Stimulated activated CD4-positive, alpha-beta T cell treated with anti-CD3 and anti-CD28 coated beads, Interleukin-4, amount 100 ng/mL, for 4 hours (primary cell): Measurements from ENCODE around the gene GLRX.
"Not testable (repeated sequence)": the region's sequence is repeated elsewhere in the genome, so short reads cannot be mapped to it uniquely, and the experiment has no call there.

Experiments used
- DNase-seq, 2 experiments: peaks; one replicate each; pipeline ENCODE4 v3.0.0-alpha.2; 2020

The GLRX gene

DNA sequence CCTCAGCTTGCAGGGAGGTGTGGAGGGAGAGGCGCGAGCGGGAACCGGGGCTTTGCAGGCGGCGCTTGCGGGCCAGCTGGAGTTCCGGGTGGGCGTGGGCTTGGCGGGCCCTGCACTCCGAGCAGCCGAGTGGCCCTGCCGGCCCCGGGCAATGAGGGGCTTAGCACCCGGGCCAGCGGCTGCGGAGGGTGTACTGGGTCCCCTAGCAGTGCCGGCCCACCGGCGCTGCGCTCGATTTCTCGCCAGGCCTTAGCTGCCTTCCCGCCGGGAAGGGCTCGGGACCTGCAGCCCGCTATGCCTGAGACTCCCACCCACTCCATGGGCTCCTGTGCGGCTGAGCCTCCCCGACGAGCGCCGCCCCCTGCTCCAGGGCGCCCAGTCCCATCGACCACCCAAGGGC is 28.6 kb upstream of the GLRX start:
- DNase-seq: not testable (repeated sequence)

- DNase-seq: no peak
Observed at GRCh38 chr5:95850391-95850894, 27.9 kb upstream of the GLRX start.

DNA sequence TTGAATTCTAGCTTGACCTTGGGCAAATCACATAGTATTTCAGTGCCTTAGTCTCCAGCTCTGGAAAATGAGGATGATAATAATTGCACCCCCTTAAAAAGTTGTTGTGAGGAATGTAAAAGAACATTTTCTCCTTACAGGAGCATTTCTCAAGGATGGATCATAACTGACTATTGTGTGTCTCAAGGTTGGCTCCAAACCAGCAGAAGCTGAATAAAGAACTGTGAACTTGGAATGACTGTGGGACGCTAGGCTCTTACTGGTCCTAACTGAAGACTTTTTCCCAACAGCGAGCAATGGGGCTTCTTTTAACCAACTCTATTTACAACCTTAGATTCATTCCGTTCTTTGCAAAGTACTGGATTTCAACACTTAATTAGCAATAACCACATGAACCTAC is 26.2 kb upstream of the GLRX start:
- DNase-seq: no peak

DNA sequence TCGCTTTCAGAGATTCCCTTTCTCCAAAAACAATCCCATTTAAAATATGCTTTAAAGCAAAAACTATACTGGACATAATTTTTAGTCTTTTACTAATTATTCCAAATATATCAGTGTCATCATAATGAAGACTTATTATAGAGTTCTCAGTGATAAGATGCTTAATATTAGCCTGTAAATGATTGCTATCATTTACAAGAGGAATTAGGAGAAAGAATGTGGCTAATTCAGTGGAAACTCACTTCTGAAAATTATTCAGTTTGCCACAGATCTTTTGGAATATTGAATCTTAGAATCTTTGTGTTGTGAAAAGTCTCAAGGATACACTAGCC is 24.7 kb upstream of the GLRX start:
- DNase-seq: no peak

DNA sequence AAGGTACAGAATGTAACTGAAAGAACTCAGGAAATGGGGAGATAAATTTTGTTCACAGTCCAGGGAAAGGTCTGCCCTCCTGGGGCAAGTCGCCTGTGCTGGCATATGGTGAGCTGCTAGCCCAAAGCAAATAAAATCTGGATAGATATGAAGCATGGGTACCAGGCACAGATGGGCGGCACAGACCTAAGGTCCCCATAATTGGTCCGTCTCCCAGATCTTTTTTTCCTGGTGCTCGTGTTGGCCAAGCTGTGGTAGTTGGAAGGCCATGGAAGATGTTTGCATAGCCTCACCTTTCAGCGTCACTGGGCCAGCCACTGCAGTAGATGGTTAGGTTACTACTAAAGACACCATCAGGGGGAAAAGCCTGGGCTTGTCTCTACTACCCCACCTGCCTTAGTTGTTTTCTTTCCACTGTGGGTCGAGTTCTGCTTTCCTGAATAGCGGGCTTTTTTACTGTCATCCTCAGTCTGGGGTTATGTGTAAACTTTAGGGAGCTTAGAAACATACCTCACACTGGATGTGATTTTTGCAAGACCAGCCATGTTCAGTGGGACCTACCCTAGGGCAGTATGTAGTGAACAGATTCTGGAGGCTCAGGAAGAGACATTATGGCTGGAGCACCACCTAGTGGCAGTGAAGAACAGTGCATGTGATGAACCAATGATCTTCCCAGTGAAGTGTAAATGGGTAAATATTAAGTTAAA is 24.2 kb upstream of the GLRX start:
- DNase-seq: peak; percentile 54 to 62

DNA sequence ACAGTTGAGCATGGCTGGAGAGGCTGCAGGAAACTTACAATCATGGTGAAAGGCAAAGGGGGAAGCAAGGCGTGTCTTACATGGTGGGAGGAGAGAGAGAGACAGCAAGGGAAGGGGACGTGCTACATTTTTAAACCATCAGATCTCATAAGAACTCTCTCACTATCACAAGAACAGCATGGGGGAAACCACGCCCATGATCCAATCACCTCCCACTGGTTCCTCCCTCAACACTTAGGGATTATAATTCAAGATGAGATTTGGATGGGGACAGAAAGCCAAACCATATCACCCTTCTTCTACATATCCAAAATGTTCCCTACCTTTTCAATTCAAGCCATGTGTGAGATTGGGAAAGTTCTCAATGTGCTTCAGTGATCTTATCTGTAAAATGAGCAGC is 22.9 kb upstream of the GLRX start:
- no peak for DNase-seq

- no peak for DNase-seq
Observed at GRCh38 chr5:95843733-95844223, 21.3 kb upstream of the GLRX start.

DNA sequence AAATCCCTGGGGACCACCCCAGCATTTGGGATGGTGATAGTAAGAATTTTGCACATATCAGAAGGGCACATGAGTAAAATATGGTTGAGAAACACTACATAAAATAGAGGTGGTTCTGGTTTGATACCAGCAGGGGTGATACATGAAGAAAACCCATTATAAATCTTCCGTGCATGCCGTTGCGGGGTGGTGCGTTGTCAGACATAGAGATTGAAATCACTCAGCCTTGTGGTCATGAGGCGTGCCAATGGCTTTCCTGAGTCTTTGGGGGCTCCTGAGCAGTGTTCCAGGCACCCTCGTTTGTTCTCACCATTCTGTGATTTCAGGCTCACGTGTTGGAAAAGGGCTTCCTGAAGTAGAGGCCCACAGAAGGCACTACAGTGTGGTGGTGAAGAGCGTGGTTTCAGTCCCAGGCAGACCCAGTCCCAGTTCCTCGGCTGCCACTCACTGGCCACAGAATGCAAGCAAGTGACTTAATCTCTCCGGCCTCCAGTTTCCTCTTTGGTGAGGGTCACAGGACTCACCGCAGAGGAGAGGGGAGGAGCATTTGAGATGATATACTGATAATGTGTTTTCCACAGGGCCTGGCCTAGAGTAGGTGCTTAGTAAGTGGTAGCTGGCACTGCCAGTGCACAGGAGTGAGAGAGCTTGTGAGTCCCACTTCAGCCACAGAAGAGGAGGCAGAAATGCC is 20.5 kb upstream of the GLRX start:
- DNase-seq: peak; percentile 43 to 63

- DNase-seq: no peak
Observed at GRCh38 chr5:95841914-95842812, 19.6 kb upstream of the GLRX start.

DNA sequence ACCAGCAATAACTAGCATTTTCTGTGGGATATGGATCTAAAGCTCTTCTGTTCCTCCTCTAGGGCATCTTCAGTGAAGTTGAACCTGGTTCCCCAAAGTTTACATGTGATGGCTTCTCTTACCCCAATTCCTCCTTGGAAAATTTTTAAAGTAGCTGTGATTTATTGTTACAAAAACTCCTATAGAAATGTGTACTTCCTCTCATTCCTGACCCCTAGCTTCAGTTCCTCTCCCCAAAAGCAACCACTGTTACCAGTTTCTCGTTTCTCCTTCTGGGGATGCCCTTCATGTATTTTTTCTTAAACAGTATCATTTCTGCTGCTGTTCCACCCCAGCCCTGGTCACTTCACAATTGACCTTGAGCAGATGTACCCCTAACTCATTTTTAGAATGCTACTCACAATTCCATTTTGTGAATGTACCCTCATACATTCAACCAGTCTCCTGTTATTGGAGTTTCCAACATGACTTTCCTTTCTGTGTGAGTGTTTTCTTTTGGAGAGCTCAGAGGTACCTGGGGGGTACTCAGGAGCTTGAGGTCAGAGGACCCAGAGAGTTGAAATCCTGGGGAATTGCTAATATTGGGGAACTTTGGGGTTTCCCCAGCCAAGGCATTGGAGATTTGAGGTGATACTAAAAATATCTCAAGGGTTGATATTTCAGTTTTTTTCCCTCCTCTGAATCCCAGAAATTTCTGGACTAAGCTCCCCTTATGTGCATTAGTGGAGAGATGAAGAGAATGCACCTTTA is 18.6 kb upstream of the GLRX start:
- no peak for DNase-seq

DNA sequence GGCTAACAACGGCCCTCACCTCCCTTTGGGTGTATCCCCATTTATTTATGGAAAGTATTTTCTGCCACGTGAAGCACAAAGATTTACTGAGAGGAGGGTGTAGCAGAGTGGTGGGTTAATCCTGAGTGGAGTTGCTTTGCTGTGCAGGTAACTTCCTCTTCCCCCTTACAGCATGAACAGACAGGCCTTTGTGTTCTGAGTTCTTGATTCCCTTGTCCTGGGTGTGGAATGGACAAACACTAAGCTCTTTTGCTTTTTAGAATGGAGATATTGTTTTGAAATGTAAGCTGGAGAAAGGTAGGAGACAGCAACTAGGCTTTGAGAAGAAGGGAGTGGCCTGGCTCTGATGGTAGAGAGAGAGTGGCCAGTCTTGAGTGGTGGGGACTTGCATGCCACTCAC is 17.1 kb upstream of the GLRX start:
- no peak for DNase-seq

GRCh38 chr5:95838556-95838955 is 16.0 kb upstream of the GLRX start:
- DNase-seq: no peak

- no peak for DNase-seq
Observed at GRCh38 chr5:95838001-95838520, 15.5 kb upstream of the GLRX start.

- DNase-seq: no peak
Observed at GRCh38 chr5:95837492-95837891, 15.0 kb upstream of the GLRX start.

DNA sequence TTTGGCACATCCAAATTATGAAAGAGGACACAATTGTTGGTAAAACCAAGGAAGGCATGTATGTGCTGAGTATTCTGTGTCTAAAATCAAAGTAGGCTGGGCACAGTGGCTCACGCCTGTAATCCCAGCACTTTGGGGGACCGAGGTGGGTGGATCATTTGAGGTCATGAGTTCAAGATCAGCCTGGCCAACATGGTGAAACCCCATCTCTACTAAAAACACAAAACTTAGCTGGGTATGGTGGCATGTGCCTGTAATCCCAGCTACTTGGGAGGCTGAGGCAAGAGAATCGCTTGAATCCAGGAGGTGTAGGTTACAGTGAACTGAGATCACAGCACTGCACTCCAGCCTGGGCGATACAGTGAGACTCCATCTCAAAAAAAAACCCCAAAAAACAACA is 14.4 kb upstream of the GLRX start:
- DNase-seq: not testable (repeated sequence)

DNA sequence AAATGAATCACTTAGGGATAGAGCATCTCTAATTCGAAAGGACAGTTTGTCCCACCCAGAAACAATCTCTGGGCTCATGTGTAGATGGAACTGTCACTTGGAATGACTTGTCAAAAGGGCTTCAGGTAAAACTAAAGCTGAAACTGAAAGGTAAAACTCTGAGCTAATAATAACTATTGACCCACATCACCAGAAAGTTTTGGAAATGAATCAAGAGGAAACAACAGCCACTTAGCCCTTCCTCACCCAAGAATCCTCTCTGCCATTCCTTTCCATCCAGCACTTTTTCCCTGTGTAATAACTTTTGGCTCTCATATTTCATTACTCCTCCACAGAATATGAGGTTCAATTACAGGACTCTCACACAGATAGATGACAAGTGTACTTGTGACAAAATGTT is 14.0 kb upstream of the GLRX start:
- no peak for DNase-seq

- peak in 1 of 2 experiments; percentile 18 for DNase-seq
Observed at GRCh38 chr5:95835682-95836385, 13.3 kb upstream of the GLRX start.

DNA sequence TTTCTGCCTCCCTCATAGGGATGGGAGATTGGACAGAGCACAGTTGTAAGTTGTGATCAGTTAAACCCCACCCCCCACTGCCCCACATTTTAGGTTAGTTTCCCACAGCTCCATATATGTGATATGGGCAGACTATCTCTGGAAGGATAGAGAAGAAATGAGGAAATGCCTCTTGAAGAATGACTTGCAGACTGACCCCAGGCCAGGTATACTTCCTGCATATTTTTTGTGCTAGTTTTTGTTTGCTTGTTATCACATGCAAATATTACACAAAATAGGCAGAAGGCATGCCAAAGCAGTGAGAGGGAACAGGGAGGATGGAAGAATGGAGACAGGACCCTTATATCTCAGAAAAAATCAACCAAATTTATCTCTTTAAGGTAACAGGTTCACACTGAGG is 10.1 kb upstream of the GLRX start:
- DNase-seq: no peak

DNA sequence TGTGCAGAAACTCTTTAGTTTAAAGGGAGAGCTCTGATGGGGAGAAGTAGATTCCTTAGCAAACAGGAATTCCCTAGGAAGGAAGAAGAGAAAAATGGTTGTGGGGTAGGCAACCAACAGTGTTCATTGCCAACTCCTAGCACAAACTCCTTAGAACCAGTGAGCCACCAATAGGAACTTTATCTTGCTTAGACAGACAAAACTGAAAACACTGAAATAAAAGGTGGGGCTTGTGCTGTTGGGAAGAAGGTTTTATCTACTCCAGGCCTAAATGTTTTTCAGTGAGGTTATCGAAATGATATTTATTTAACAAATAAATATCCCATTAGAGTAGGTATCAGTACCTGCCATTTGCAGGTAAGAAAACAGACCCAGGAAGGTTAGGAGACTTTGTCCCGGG is 7.7 kb upstream of the GLRX start:
- DNase-seq: no peak

- DNase-seq: no peak
Observed at GRCh38 chr5:95827892-95828246, 5.3 kb upstream of the GLRX start.

- no peak for DNase-seq
Observed at GRCh38 chr5:95826949-95827891, 4.7 kb upstream of the GLRX start.
